Activated CD8-positive, alpha-beta memory T cell treated with anti-CD3 and anti-CD28 coated beads, Interleukin-2, amount 10 ng/mL, durations not matched to agents 7 days and 5 days (primary cell): ENCODE results near the gene THAP5. TPM values are rescaled to one million over a fixed set of nuclear protein-coding genes. Genes with fewer than 3 reads are reported as not detected.

Experiments
- ATAC-seq: fragments of 150-1000 bp; cut with Tn5 transposase; one replicate; pipeline ENCODE4 v1.10.0; 2021; ENCODE audit warnings: moderate library complexity
- CTCF ChIA-PET: fragments of 350-600 bp; sonication (Branson Sonifier 250); formaldehyde crosslinking; loops from one replicate; lab custom pipeline; 2021; ENCODE audit warnings: antibody characterized with exemption; lab: Charles Lee
- DNase-seq: peaks from one replicate; pipeline ENCODE4 v3.0.0-alpha.2; 2020
- H3K27ac Mint-ChIP-seq: one replicate; pipeline ENCODE4 v1.8.0; 2021; ENCODE audit warnings: mild to moderate bottlenecking, mixed read lengths
- H3K27me3 Mint-ChIP-seq: one replicate; pipeline ENCODE4 v1.8.0; 2021; ENCODE audit warnings: mixed read lengths
- H3K36me3 Mint-ChIP-seq: one replicate; pipeline ENCODE4 v1.8.0; 2021; ENCODE audit warnings: mild to moderate bottlenecking, mixed read lengths
- H3K4me1 Mint-ChIP-seq: one replicate; pipeline ENCODE4 v1.8.0; 2021; ENCODE audit warnings: mixed read lengths
- H3K4me3 Mint-ChIP-seq: one replicate; pipeline ENCODE4 v1.8.0; 2021; ENCODE audit warnings: mild to moderate bottlenecking, moderate library complexity, mixed read lengths
- H3K9me3 Mint-ChIP-seq: one replicate; pipeline ENCODE4 v1.8.0; 2022; ENCODE audit warnings: low read depth, mixed read lengths
- total RNA-seq, 2 experiments: library from RNA; stranded (reverse); gene quantifications; one replicate each; pipeline ENCODE4 v1.2.3, GENCODE V29; 2021

Gene THAP5
- 10 to 100 TPM; 27.2 to 28.6 TPM for total RNA-seq

DNA sequence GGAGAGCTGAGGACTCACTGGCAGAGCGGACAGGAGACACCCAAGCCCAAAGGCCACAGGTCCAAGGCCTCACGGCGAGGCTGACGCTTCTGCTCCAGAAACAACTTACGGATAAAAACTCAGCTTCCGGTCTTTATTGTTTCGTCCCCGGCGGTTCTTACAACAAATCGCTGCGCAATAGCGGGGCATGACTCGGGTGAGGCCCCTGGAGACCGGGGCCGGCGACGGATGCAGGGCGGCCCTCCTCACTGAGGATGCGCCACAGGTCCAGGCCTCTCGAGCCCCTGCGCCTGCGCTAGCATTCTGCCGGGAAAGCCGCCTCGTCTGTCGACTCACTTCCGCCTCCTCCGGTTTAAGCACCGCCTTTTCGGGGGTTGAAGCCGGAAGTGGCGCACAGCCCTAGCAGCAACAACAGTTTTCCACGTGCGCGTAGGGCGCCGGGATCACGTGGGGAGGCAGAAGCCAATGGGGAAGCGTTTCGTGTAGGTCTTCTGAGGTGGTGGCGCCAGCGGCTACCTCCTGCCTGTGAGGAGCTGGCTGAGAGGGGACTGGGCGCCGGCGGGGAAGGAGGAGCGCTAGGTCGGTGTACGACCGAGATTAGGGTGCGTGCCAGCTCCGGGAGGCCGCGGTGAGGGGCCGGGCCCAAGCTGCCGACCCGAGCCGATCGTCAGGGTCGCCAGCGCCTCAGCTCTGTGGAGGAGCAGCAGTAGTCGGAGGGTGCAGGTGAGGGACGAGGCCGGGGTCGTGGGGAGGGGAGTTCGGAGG, at the start of gene THAP5, which contains the start of gene DNAJB9:
TSS of gene THAP5 (minus strand) at position 326 of the 765 bp plus-strand sequence. CDS start at position 189, 137 bp downstream.
TSS of gene DNAJB9 (plus strand) at position 494 of the 765 bp plus-strand sequence. CDS start 1,853 bp downstream, outside the sequence.
- ATAC-seq, result peak; percentile 94
- Mint-ChIP-seq H3K36me3 (peaks cover 38% of the 10 kb centered on the region), H3K4me1 (peaks cover 44% of the 10 kb centered on the region), H3K9me3 (no peaks in the 10 kb centered on the region), H3K27ac (peak within 1 kb of the TSS; percentile 99), H3K27me3 (no peaks in the 10 kb centered on the region), H3K4me3 (peak within 1 kb of the TSS; percentile 98)
- CTCF ChIA-PET, result interaction anchor here (1.1 to 1.4 kb wide), 2 partner anchors 41 to 45 kb away, joined by 3 read pairs; no protein-coding TSS in a partner anchor
- DNase-seq, result peak; percentile 100

DNA sequence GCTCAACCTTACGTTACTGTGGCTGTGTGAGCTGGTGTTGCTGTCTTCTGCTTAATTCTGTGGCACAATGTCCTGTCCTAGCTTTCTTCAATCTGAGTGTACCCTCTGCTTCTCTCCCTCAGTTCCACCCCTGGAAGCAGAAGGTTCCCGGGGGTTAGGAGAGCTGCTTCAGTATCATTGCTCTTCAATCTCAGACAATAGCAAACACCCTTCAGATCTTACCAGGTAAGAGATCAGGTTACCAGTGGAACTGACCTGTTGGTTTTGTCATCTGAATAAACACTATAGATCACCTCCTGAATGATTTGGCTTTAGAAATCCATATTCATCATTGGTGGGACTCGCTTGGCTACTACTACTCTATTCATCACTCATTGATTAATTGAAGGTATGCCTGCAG, 48.5 kb upstream of the THAP5 start:
- H3K9me3 Mint-ChIP-seq, result no peaks in the 10 kb centered on the region
- no peak overlapping the region for H3K27ac Mint-ChIP-seq
- H3K27me3 Mint-ChIP-seq, result peaks cover 24% of the 10 kb centered on the region
- no peak for DNase-seq
- CTCF ChIA-PET, result no interaction called here
- H3K4me3 Mint-ChIP-seq, result no peak overlapping the region
- no peaks in the 10 kb centered on the region for H3K36me3 Mint-ChIP-seq
- no peak for ATAC-seq
- no peaks in the 10 kb centered on the region for H3K4me1 Mint-ChIP-seq

DNA sequence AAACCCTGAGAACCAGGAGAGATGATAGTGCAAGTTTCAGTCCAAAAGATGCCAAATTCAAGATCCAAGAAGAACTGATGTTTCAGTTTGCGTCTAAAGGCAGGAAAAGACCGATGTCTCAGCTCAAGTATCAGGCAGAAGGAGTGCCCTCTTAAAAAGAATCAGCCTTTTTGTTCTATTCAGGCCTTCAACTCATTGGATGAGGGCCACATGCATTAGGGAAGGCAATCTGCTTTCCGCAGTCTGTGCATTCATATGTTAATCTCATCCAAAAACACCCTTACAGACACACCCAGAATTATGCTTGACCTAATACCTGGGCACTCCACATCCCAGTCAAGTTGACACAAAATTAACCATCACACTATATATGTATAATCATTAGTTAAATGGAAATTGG, 45.4 kb upstream of the THAP5 start:
- Mint-ChIP-seq H3K27ac (no peak overlapping the region), H3K27me3 (peaks cover 11% of the 10 kb centered on the region), H3K9me3 (no peaks in the 10 kb centered on the region), H3K4me1 (no peaks in the 10 kb centered on the region), H3K4me3 (no peak overlapping the region), H3K36me3 (no peaks in the 10 kb centered on the region)
- DNase-seq (no peak), ATAC-seq (no peak)
- CTCF ChIA-PET, result interaction anchor here (0.6 kb wide), 1 partner anchor 9 kb away, joined by 4 read pairs; no protein-coding TSS in a partner anchor

DNA sequence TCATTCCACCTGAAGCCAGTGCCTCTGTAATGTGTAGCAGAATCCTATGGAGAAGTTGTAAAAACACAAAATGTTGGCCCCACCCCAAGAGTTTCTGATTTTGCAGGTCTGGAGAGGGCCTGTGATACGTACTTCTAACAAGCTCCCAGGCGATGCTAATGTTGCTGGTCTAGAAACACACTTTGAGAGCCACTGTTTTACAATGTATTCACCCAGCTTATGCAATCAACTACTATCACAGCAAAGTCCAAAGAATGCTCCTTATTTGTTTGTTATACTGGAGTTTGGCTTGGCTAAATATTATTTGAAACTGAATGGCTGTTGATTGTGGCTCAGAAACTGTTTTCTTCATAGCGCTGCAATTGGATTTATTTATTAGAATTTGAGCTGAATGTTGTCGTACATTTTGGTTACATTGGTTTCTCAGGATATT, 44.5 kb upstream of the THAP5 start:
- CTCF ChIA-PET, result no interaction called here
- ATAC-seq (no peak), DNase-seq (no peak)
- Mint-ChIP-seq H3K9me3 (no peaks in the 10 kb centered on the region), H3K36me3 (no peaks in the 10 kb centered on the region), H3K4me3 (no peak overlapping the region), H3K4me1 (no peaks in the 10 kb centered on the region), H3K27me3 (peaks cover 11% of the 10 kb centered on the region), H3K27ac (no peak overlapping the region)

DNA sequence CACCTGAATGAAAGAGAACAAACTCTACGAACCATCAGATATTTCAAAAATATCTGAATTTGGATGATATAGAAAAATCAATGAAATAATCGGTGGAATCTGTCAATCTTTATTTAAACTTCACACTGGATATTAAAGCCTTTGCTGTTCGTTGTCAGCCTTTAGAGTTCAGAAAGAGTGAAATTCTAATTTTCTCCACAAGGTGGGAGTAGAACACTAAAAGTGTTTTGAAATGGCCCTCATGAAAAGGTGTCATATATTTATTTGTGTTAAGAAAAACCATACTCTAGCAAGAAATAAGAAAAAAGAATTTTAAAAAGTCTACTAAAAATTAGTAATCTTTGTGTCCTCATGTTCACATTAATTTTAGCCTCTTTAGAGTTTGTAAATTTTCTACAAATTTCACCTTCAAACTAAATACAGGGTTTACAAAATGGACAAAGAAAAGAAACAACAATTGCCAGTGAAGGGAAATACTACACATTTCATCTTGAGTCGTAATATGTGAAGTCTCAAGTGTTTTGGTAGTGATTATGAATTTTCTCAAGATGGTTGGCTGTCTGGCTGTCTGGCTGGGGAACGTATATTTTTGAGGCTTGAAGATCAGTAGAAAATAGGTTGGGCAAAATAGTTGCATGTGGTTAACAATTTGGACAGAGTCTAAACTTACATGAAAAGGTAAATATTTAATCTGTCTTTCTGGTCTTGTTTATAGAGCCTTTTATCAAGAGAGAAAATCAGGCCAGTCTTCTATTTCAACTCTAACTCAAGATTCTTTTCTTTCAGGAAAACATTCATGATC, 43.8 kb upstream of the THAP5 start:
- CTCF ChIA-PET, result no interaction called here
- no peak overlapping the region for H3K4me3 Mint-ChIP-seq
- peak; percentile 63 for ATAC-seq
- H3K9me3 Mint-ChIP-seq, result no peaks in the 10 kb centered on the region
- H3K27me3 Mint-ChIP-seq, result peaks cover 9% of the 10 kb centered on the region
- H3K4me1 Mint-ChIP-seq, result no peaks in the 10 kb centered on the region
- DNase-seq, result no peak
- H3K27ac Mint-ChIP-seq, result no peak overlapping the region
- H3K36me3 Mint-ChIP-seq, result no peaks in the 10 kb centered on the region

DNA sequence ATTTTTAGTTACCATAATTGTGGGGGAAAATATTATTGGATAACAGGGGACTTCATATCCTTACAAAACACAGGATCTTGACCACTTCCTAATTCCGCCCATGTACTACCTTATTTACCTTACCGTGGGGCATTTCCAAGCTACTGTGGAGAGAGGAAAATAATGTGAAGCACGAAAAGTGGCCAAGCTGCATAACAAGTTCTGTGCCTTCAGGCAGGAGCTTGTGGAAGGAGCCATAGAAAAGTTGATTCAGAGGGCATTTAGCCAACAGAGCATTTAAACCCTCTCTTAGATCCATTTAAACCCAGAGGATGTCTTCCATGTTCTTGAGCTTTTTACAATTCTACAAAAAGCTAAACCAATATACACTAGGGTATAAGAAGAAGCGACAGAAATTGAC, 41.8 kb upstream of the THAP5 start:
- peaks cover under 1% of the 10 kb centered on the region for H3K4me1 Mint-ChIP-seq
- H3K27ac Mint-ChIP-seq, result no peak overlapping the region
- no peak overlapping the region for H3K4me3 Mint-ChIP-seq
- DNase-seq, result no peak
- peaks cover 5% of the 10 kb centered on the region for H3K27me3 Mint-ChIP-seq
- CTCF ChIA-PET, result interaction anchor here (1.0 kb wide), 2 partner anchors 10 to 11 kb away, joined by 3 read pairs; no protein-coding TSS in a partner anchor
- H3K9me3 Mint-ChIP-seq, result no peaks in the 10 kb centered on the region
- no peaks in the 10 kb centered on the region for H3K36me3 Mint-ChIP-seq
- no peak for ATAC-seq

DNA sequence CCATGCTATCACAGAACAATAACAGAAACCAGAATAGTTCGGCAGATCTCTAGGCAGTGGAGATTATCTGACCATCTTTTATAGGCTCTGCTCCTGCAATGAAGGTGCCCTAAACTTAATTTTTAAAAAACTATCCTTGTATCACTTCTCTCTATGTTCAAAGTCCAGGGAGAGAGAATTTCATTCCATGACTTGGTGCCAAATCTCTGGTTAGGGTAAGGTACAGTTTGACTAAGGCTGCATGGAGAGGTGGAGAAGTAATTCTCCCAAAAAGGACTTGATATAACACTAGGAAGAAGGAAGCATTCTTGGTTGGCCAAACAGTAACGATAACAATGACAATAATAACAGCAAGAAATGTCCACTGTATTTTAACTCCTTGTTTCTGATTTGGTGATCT, 40.1 kb upstream of the THAP5 start:
- H3K27ac Mint-ChIP-seq, result no peak overlapping the region

DNA sequence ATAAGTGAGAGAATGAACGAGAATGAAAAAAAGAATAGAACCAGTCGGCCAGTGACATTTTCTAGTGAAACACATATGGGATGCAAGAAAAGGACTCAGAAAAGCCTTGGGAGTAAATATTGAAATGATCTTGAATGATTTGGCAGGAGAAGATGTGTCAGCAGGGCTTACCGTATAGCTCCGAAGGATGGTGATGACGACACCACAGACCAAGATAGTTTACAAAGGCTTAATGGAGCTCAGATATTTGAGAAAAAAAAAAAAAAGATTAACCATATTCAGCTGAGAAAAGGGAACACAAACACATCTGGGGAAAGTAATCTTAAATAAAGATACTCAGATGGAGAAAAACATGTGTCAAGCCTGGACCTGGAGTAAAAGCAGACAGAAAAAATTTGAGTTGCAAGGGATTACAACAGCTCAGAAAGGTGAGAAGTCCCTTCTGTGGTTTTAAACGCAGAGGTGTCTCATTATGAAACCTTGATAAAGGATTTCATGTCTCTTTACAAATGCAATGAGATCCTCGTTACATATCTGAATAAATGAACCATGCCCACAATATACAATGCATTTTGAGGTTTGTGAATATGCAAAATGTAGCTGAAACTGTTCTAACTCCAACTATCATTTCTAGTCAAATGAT, 36.2 kb upstream of the THAP5 start:
- peak overlapping the region; percentile 49 for H3K27ac Mint-ChIP-seq
- no peak for DNase-seq

More for the DNA sequence above, 40.1 kb upstream of the THAP5 start:
- no peak for ATAC-seq
- Mint-ChIP-seq H3K27me3 (peaks cover 5% of the 10 kb centered on the region), H3K4me1 (peaks cover 16% of the 10 kb centered on the region), H3K9me3 (no peaks in the 10 kb centered on the region), H3K4me3 (no peak overlapping the region), H3K36me3 (no peaks in the 10 kb centered on the region)
- no peak for DNase-seq
- CTCF ChIA-PET, result no interaction called here

DNA sequence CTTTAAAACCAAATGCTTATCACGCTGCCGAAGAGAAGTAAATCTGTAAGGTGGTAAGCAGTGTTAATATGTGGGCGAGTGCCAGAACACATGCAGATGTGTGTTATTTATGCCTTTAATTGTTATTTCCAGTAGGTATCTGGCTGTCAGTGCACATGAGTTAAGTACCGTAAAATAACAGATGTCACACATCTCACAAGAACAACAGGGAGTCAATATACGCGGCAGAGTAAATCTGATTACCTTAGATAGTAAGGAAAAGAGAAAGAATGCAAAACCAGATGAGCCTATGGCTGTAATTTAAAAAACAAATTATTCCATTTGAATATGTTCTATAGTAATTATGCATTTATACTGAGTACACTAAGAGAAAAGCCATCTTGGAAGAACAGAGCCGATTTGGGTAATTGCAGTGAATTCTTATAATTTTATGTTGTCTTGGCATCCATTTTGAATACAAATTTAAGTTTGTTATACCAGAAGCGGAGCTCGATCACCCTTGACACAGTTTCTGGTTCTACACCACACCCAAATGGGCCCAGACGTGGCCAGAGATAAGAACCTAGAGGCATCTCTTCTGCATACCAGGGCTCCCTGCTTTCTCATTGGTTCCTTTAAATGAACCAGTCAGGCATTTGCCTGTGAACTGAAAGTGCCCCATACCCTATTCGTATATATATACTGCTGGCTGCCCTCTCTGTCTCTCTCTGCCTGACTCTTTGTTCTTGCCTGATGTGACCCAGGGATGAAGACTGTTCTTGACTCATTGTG, 35.0 kb upstream of the THAP5 start:
- Mint-ChIP-seq H3K9me3 (no peaks in the 10 kb centered on the region), H3K4me3 (no peak overlapping the region), H3K36me3 (no peaks in the 10 kb centered on the region), H3K27me3 (peaks cover 13% of the 10 kb centered on the region), H3K4me1 (peaks cover 16% of the 10 kb centered on the region), H3K27ac (no peak overlapping the region)
- no peak for ATAC-seq
- CTCF ChIA-PET, result no interaction called here
- no peak for DNase-seq

More for the DNA sequence above, 36.2 kb upstream of the THAP5 start:
- Mint-ChIP-seq H3K9me3 (no peaks in the 10 kb centered on the region), H3K27me3 (peaks cover 6% of the 10 kb centered on the region), H3K4me1 (peaks cover 16% of the 10 kb centered on the region), H3K36me3 (no peaks in the 10 kb centered on the region), H3K4me3 (no peak overlapping the region)
- peak; percentile 67 for ATAC-seq
- CTCF ChIA-PET, result interaction anchor here (0.6 kb wide), 1 partner anchor 9 kb away, joined by 4 read pairs; no protein-coding TSS in a partner anchor

GRCh38 chr7:108603656-108604306, 34.3 kb upstream of the THAP5 start:
- Mint-ChIP-seq H3K9me3 (no peaks in the 10 kb centered on the region), H3K4me3 (no peak overlapping the region), H3K27ac (no peak overlapping the region), H3K36me3 (no peaks in the 10 kb centered on the region), H3K27me3 (peaks cover 21% of the 10 kb centered on the region), H3K4me1 (peaks cover 16% of the 10 kb centered on the region)
- DNase-seq (no peak), ATAC-seq (no peak)
- CTCF ChIA-PET, result no interaction called here

GRCh38 chr7:108600399-108600798, 30.9 kb upstream of the THAP5 start:
- peaks cover 28% of the 10 kb centered on the region for H3K27me3 Mint-ChIP-seq
- CTCF ChIA-PET, result no interaction called here
- no peak overlapping the region for H3K27ac Mint-ChIP-seq
- no peak for ATAC-seq
- DNase-seq, result no peak
- no peaks in the 10 kb centered on the region for H3K9me3 Mint-ChIP-seq
- no peak overlapping the region for H3K4me3 Mint-ChIP-seq
- no peaks in the 10 kb centered on the region for H3K36me3 Mint-ChIP-seq
- peaks cover 7% of the 10 kb centered on the region for H3K4me1 Mint-ChIP-seq

GRCh38 chr7:108598914-108599580, 29.5 kb upstream of the THAP5 start:
- no peaks in the 10 kb centered on the region for H3K9me3 Mint-ChIP-seq
- ATAC-seq, result no peak
- H3K4me1 Mint-ChIP-seq, result no peaks in the 10 kb centered on the region
- DNase-seq, result no peak
- H3K36me3 Mint-ChIP-seq, result no peaks in the 10 kb centered on the region
- CTCF ChIA-PET, result no interaction called here
- H3K27me3 Mint-ChIP-seq, result peaks cover 28% of the 10 kb centered on the region
- no peak overlapping the region for H3K4me3 Mint-ChIP-seq
- H3K27ac Mint-ChIP-seq, result no peak overlapping the region
